Measurements from ENCODE around the gene ART5. TPM values are rescaled to one million over a fixed set of nuclear protein-coding genes. Genes with fewer than 3 reads are reported as not detected.
"Not testable (repeated sequence)": the region's sequence is repeated elsewhere in the genome, so short reads cannot be mapped to it uniquely, and the experiment has no call there.

The ART5 gene
- total and polyA plus RNA-seq, 8 donors, result 0.11 to 0.51 (median 0.22) TPM; not detected in 2

- intact Hi-C loops (cut with DNase I), result no loop called here
- Histone ChIP-seq H3K27me3 (no peaks in the 10 kb centered on the region), H3K36me3 (no peaks in the 10 kb centered on the region), H3K4me3 (no peak overlapping the region), H3K9me3 (no peaks in the 10 kb centered on the region), H3K27ac (no peak overlapping the region), H3K4me1 (no peaks in the 10 kb centered on the region)
- peak in 4 of 6 donors; percentile 35 to 79 (median 60) for DNase-seq
- TF ChIP-seq, protein P1, sequence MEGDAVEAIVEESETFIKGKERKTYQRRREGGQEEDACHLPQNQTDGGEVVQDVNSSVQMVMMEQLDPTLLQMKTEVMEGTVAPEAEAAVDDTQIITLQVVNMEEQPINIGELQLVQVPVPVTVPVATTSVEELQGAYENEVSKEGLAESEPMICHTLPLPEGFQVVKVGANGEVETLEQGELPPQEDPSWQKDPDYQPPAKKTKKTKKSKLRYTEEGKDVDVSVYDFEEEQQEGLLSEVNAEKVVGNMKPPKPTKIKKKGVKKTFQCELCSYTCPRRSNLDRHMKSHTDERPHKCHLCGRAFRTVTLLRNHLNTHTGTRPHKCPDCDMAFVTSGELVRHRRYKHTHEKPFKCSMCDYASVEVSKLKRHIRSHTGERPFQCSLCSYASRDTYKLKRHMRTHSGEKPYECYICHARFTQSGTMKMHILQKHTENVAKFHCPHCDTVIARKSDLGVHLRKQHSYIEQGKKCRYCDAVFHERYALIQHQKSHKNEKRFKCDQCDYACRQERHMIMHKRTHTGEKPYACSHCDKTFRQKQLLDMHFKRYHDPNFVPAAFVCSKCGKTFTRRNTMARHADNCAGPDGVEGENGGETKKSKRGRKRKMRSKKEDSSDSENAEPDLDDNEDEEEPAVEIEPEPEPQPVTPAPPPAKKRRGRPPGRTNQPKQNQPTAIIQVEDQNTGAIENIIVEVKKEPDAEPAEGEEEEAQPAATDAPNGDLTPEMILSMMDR (IDR thresholded peaks at IDR 0.05), result no peak
- 76 to 79% methylated on average over 33 of the region's 33 CpGs for WGBS, 2 donors
- peak in 2 of 4 donors; percentile 22 to 51 for ATAC-seq
- no peak for FAIRE-seq
Observed at GRCh38 chr11:3659595-3660515, 18.1 kb upstream of the ART5 start.

DNA sequence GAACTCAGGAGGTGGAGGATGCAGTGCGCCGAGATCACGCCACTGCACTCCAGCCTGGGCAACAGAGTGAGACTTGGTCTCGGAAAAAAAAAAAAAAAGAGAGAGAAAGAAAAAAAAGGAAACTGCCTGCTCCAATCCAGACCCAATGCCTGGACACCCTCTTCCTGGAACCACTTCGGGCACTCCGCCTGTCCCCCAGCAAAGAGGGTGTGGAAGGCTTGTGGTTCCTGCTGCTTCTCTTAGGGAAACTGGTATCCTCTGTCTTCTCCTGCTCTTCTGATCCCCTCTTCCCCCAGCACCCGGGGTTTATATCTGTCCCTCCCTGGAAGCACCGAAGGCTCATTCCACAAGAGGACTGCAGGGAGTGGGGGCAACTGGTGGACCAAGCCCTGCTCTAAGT lies 16.5 kb upstream of the ART5 start:
- no peaks in the 10 kb centered on the region for H3K36me3 ChIP-seq
- ATAC-seq (no peak), FAIRE-seq (no peak), DNase-seq (no peak)
- no peaks in the 10 kb centered on the region for H3K9me3 ChIP-seq
- H3K4me3 ChIP-seq, result no peak overlapping the region
- no peaks in the 10 kb centered on the region for H3K4me1 ChIP-seq
- no peaks in the 10 kb centered on the region for H3K27me3 ChIP-seq
- TF ChIP-seq, protein P1 (IDR thresholded peaks at IDR 0.05), result no peak
- WGBS, 2 donors, result 90 to 94% methylated on average over 8 of the region's 8 CpGs
- no peak overlapping the region for H3K27ac ChIP-seq
- intact Hi-C loops (cut with DNase I), result no loop called here

GRCh38 chr11:3657331-3657730 lies 15.5 kb upstream of the ART5 start:
- H3K27ac ChIP-seq; H3K4me3 ChIP-seq; DNase-seq; intact Hi-C loops (cut with DNase I); H3K9me3 ChIP-seq; ATAC-seq; FAIRE-seq; H3K27me3 ChIP-seq; H3K4me1 ChIP-seq; H3K36me3 ChIP-seq: not testable (repeated sequence)
- 63 to 71% methylated on average over 5 of the region's 5 CpGs for WGBS, 2 donors

DNA sequence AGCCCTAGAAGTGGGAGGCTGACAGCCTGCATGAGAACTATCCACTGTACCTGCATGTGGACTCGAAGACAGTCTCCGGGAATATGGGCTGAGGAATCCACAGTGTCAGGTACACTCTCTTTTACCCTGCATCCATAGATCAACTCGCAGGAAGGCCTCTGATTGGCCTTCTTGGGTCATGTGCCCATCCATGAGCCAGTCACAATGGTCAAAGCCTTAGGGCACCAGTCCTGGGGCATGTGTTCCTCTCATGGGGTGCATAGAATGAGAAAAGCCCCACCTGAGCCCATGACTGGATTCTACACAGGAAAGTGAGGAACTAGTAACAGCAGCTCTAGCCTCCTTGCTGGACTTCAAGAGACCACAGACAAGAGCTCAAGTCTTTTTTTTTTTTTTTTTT lies 13.8 kb upstream of the ART5 start:
- Histone ChIP-seq H3K9me3 (no peaks in the 10 kb centered on the region), H3K27ac (no peak overlapping the region), H3K4me1 (no peaks in the 10 kb centered on the region), H3K36me3 (no peaks in the 10 kb centered on the region), H3K27me3 (no peaks in the 10 kb centered on the region), H3K4me3 (no peak overlapping the region)
- DNase-seq, result no peak
- no peak for FAIRE-seq
- TF ChIP-seq, protein P1 (IDR thresholded peaks at IDR 0.05), result no peak
- ATAC-seq, result no peak
- 80% methylated on average over 3 of the region's 3 CpGs for WGBS, 2 donors
- intact Hi-C loops (cut with DNase I), result no loop called here

GRCh38 chr11:3652514-3652913 lies 10.7 kb upstream of the ART5 start:
- 81 to 90% methylated on average over 2 of the region's 3 CpGs for WGBS, 2 donors
- ATAC-seq; H3K9me3 ChIP-seq; DNase-seq; FAIRE-seq; H3K4me1 ChIP-seq; H3K4me3 ChIP-seq; H3K27me3 ChIP-seq; H3K36me3 ChIP-seq; intact Hi-C loops (cut with DNase I); H3K27ac ChIP-seq: not testable (repeated sequence)

DNA sequence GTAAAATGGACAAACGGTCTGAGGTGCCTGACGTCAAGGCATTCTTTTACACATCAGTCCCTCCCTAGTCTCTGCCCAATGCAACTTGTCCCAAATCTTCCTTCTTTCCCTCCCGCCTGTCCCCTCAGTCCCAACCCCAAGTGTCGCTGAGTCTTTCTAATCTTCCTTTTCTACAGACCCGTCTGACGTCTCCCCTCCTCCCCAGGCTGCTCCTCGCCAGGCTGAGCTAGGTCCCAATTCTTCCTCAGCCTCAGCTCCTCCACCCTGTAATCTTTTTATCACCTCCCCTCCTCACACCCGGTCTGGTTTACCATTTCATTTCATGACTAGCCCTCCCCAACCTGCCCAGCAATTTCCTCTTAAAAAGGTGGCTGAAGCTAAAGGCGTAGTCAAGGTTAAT lies 7.6 kb upstream of the ART5 start:
- FAIRE-seq, ATAC-seq: not testable (repeated sequence)

DNA sequence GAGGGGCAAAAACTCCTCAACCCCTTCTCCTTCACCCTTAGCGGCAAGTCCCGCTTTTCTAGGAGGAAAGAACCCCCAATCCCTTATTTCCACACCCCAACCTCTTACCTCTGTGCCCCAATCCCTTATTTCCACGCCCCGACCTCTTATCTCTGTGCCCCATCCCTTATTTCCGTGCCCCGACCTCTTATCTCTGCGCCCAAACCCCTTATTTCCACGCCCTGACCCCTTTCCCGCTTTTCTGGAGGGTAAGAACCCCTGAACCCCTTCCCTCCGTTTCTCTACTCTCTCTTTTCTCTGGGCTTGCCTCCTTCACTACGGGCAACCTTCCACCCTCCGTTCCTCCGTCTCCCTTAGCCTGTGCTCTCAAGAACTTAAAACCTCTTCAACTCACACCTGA lies 7.1 kb upstream of the ART5 start:
- intact Hi-C loops (cut with DNase I); FAIRE-seq; H3K4me1 ChIP-seq; H3K27me3 ChIP-seq; DNase-seq; H3K27ac ChIP-seq; H3K36me3 ChIP-seq; H3K4me3 ChIP-seq; H3K9me3 ChIP-seq; ATAC-seq: not testable (repeated sequence)
- WGBS, 2 donors, result 57 to 62% methylated on average over 13 of the region's 13 CpGs

More for the DNA sequence above, 7.6 kb upstream of the ART5 start:
- WGBS, 2 donors, result 26 to 44% methylated on average over 9 of the region's 9 CpGs
- H3K4me1 ChIP-seq; H3K36me3 ChIP-seq; intact Hi-C loops (cut with DNase I); H3K9me3 ChIP-seq; H3K27ac ChIP-seq; DNase-seq; H3K4me3 ChIP-seq; H3K27me3 ChIP-seq: not testable (repeated sequence)
